22Rv1 (cell line): Measurements from ENCODE around the gene RHBDL3.

Source experiments
- CTCF ChIP-seq: fragments of 450-650 bp; IDR thresholded peaks from 2 replicates; pipeline ENCODE4 v1.5.1; 2017; ENCODE audit warnings: mild to moderate bottlenecking
- ZFX ChIP-seq: fragments of 450-650 bp; IDR thresholded peaks from 2 replicates; pipeline ENCODE4 v1.6.1; 2017; ENCODE audit warnings: antibody characterized with exemption, borderline replicate concordance

- TF ChIP-seq CTCF, result no peak
- TF ChIP-seq ZFX, result no peak
Measured at GRCh38 chr17:32261417-32261736, 4.3 kb upstream of the RHBDL3 start.
